Epidermal melanocyte (primary cell): ENCODE measurements around the gene DLGAP1.

Experiments
- DNase-seq: peaks from one replicate; pipeline ENCODE4 v3.0.0; 2011; ENCODE audit warnings: low spot score; ENCODE audit not compliant: insufficient read length

The DLGAP1 gene

DNA sequence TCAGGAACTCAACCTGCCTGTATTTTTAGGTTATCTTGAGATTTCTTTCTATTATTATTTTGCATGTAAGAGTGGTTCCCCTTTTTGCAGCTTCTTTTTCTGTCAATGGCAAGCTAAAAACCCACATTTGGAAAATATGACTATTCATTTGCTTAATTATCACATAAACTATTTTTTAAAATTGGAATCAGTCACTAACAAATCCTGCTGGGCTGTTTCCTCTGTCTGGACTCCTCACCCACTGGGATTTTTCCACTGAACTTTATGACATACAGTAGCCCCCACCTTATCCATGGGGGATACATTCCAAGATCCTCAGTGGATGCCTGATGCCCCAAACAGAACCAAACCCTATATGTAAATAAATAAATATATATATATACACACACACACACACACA is 447.3 kb downstream of the DLGAP1 start:
- DNase-seq, result no peak

DNA sequence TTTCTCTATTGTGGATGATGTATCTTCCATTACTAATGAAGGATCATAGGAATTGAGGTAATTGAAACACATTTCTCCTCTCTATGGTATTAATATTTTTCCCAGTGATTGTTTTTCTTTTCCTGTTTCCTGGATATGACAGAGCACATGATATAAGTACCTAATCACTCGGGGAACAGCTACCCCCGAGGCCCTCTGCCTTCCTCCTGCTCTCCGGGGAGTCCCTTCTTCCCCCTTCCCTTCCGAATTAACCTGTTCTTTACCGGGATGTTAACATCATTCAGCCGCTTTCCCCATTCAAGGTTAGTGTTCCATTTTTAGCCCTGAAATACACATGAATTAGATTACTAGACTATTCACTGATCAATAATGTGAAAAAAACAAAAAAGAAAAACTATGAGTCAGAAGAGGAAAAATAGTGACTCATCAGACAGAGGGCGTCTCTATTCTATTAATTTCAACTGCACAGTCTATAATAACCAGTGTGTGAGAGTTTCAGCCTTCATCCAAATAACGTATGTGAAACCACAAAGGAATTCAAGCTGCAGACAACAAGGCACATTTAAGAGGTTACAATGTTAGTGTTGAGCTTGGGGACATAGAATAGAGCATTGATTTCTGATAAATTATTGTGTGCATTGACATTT is 450.8 kb downstream of the DLGAP1 start:
- DNase-seq, result no peak

DNA sequence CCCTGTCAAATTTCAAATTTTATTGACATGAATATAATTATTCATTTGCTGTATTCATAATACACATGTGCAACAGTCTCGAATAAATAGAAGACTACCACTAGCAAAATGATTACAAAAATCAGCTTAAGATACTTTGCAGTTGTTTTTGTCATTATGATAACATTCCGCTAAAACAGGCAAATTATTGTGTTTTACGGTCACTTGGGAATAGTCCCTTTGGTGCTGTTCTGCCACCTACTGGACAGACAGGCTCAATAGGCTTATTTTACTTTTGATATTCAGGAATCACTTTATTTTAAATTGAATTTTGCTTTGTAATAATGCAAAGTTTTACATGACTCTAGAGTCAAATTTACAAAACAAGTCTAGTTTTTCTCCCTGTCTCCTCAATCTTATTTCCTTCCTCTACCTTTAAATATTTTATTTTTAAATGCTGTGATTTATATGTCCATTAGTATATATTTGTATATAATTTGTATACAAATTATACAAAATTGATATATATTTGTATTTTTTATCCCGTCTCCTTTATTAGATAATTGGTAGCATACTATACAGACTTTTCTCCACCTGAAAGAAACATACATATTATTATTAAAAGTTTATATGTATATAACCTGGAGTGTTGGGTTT is 456.3 kb downstream of the DLGAP1 start:
- DNase-seq, result no peak

DNA sequence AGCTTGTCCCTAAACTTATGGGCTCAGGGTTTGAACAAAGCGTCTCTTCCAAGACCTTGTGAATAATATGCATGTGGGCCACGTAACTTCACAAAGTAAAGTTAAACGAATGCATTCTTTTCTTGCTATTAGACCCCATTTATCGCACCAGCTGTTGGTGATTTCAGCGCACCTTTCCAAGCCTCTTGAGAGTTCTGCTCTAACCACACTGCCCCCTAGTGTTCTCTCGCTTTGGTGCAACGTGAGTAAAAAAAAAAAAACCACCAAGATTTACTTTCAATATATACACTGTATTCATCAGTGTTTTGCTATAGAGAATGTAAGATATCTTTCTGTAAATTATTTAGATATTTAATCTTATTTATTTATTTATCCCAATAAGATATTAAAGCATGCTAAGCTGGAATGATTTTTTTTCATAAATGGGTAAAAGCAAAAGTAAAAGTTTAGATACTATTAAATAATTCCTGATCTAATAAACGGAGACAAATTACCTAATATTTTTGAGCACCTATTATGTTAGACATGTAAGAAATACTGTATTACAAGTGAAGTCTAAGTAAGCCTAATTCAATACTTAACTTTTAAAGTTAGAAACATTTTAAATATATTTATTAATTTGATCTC is 459.5 kb downstream of the DLGAP1 start:
- DNase-seq, result no peak

DNA sequence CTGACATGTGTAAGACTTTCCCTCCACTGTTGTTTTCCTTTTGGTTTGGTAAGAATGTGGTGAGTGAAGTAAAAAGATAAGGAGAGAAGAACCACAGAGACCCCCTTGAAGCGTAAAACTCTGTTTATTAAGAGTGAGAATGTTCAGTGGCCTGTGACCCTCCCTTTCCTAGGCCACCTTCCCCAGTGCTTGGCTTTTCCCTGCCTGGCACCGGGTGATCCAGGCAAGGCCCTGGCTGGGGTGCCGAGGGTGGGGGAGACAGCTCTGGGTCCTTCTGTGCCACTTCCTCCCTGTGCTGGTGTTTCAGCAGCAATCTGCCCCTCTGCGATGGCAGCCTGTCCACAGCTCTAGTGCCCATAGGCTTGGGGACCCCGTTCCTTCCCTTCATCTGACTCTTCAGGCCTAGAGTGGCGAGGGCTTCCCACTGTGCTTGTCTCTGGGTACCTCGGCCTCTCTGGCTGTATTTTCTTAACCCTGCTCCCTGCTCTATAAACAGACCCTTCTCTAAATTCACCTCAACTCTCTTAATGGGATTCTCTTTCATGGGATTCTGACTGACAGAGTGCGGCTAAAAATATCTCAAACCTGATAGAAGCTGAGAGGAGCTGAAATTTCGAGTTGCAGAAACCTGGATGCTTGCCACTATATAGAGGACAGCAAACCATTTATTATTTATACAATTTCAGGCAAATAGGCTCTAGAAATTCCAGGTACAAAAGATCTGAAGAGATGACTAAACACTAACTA is 461.0 kb downstream of the DLGAP1 start:
- no peak for DNase-seq

DNA sequence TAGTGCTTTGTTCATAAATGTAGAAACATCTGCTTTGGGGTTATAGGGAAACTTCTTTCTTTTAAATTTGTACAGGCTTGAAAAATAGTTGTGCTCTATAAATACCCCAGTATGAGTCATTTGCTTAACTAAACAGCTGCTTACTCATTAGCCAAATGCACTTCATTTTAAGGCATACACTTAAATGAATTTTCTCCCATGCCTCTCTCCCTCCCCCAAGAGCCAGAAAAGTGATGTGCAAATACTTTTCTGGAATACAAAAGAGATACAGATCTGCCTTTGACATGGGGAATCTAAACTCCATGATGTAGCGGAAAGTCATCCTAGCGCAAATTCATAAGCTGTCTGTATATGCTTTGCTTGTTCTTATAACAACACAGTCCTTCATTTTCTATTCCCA is 469.4 kb downstream of the DLGAP1 start:
- DNase-seq, result no peak

DNA sequence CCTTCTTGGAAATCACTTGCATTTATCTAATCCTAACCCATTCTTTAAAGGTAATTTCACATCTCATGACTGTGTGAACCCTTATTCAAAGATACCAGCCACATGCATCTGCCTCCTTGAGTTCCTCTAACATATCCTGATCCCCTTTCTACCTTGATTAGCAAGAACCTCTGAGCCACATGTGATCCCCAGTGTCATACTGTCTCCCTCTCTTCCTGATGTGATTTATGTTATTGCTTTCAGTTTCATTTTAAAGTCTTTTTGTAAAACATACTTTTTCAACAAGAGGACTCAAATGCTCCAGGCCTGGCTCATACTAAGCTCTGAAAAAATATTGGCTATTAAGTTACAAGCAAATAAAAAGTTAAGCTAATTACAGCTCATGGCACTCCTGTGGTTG is 470.1 kb downstream of the DLGAP1 start:
- no peak for DNase-seq

DNA sequence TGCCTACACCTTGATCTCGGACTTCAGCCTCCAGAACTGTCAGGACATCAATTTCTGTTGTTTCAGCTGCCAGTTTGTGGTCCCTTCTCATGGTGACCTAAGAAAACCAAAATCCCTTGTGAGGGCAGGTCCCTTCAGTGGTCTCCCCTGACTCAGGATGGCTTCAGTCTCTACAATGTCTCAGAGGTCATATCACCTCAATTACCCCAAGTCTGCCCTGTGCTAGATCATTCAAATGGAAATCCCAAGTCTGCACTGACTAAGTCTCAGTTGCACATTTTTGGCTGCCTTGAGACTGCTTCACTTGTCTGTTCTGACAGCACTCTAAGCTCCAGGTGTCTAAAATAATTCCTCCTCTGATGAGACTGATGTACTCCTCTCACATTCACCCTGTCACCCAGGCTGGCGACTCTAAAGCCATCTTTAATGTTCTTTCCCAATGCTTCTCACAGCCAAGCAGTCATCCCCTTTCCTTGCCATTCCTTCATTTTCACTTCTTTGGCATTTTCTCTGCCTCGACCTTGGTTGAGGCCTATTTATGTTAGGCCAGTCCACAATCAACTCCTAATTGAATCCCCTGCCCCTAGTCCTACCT is 470.8 kb downstream of the DLGAP1 start:
- no peak for DNase-seq

DNA sequence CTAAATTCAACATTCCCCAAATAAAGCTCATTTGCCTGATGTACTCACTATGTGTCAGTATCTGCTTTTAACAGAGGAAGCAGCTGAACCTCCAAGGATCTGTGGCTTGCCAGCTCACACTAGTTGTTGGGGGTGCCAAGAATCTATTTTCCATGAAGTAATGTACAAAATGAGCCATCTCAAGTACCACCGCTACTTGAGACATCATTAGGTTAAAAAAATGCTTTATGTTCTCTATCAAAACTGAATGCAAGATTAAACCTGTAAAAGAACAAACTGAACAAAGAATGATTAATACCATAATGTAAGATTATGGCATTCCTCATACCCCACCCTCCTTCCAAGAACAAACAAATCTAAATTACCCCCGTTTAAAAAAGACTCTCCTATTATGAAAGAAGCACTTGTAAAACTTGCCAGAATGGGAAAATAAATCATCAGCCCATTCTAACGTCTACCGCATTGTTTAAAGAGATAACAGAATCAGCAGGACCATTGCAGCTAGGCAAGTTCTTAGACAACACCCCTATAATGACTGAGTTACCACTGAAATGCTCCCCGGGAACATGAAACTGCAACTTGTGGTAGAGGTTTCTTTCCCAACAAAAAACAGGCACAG is 471.6 kb downstream of the DLGAP1 start:
- DNase-seq, result no peak

DNA sequence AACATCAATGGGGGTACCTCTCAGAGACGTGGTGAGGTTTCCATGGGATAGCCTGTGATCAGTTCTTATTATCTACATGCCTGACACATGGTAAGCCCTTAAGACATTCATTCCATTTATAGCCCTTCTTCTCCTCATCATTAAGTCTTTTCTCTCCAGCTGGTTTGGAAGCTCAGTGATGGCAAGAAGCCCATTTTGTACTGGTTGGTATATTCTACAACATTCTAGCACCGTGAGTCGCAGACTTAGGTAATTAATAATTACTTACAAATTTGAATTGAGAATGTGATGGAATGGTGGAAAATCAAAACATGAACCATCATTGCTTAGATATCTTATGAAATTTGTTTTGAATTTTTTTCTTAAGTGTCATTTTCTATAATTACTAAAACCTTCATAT is 472.6 kb downstream of the DLGAP1 start:
- DNase-seq, result no peak

DNA sequence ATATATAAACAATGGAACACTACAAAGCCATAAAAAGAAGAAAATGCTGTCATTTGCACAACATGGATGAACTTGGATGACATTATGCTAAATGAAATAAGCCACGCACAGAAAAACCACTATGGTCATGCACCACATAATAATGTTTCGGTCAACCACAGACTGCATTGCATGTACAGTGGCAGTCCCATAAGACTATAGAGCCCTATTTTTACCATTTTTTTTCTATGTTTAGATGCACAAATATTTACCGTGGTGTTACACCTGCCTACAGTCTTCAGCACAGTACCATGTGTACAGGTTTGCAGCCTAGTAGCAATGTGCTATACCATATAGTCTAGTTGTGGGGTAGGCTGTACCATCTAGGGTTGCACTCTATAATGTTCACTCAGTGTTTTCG is 476.1 kb downstream of the DLGAP1 start:
- no peak for DNase-seq

DNA sequence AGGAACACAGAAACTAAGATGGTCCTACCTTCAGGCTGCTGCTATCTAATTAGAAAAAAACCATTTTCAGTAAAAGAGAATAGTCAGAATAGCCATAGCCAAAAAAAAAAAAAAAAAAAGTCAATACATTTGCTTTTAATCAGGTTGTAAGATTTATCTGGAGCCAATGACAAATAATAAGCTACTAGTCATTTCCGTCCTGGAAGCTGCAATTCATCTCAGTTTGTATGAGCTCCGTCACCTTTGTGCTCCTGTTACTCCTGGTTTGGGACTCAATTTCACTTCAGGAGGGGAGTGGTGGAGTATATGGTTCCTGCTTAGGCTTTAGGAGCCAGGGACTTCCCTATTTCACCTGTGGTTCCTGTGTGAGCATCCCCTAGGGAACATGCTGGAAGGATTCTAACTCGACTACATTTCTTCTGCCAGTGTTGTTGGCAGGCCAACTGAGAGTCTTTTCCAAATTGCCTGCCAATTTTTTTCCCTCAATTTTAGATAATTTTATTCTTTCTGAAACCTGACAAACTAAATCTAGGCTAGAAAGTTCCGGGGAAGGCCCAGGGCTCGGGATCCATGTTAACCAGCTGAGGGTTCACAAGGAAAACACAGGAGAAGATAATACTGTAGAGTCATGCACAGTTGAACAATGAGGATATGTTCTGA is 481.8 kb downstream of the DLGAP1 start:
- no peak for DNase-seq

DNA sequence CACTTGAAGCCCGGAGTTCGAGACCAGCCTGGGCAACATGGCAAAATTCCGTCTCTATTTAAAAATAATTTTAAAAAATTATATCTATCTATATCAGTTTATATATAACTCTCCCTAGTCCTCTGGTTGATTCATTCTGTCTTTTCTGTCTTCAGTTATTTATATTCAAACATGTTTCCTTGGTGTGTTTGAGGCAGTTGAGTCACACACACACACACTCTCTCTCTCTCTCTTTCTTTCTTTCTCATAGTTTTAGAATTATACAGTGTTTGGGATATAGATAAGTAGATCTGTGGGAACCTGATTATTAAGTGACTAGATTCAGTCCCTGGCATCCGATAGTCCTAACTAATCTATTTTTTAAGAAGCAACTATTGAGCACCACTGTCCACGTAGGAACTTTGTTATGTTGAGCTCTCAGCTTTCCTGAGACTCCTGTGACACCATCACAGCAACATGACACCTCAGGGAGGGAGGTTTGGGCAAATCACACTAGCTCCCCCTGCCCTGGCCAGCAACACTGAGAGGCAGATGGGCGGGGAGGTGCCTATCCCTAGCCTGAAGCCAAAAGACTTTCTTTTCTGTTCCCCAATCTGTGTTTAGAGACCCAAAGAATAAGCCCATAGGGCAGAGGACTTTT is 482.7 kb downstream of the DLGAP1 start:
- DNase-seq, result no peak

DNA sequence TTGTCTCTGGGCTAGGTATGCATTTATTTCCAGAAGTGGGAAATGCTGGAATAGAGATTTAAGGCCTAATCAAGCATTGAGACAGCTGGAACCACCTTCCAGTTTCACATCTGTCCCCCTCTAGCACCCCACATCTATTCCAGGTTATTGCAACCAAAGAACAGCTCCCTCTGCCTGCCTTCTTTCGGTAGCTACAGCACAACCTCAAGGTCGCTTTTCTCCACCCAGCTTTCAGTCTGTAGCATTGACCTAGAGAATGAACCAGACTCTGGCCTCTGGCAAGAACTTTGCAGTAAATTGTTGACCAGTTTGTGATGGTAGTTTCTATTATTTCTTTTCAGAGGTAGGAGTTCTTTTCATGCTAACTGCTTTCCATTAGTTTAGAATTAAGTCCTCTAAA is 484.2 kb downstream of the DLGAP1 start:
- no peak for DNase-seq

DNA sequence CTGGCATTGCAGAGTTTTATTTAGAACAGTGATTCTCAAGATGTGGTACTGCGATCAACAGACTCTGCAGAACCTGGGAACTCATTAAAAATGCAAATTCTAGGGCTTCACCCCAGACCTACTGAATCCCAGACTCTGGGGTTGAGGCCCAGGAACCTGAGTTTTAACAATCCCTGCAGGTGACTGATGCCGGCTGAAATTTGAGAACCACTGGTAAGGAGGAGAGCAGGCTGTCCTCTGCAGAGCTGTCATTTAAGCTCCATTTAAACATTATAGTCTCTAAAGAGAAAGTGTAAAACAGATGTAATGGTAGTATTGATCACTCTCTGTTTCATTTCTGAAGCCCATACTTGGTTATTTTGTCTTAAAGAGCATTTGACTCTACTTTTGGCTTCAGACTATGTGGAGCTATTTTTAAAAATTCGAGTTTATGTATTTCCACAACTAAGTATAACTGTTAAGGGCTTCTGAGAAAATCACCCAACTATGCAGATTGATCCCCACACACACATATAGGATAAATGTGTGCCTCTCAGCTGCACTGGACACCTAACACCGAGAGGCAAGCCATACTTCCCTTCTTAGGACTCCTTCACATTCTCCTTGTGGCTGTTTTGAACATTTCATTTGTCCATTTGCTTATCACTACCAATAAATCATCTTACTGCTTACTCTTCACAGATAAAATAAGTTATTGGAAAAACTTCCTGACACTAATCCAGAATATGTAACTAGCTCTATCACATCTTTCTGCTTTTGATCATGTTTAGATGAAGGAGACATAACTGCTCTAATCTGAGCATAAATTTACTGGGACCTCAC is 487.5 kb downstream of the DLGAP1 start:
- DNase-seq, result no peak

DNA sequence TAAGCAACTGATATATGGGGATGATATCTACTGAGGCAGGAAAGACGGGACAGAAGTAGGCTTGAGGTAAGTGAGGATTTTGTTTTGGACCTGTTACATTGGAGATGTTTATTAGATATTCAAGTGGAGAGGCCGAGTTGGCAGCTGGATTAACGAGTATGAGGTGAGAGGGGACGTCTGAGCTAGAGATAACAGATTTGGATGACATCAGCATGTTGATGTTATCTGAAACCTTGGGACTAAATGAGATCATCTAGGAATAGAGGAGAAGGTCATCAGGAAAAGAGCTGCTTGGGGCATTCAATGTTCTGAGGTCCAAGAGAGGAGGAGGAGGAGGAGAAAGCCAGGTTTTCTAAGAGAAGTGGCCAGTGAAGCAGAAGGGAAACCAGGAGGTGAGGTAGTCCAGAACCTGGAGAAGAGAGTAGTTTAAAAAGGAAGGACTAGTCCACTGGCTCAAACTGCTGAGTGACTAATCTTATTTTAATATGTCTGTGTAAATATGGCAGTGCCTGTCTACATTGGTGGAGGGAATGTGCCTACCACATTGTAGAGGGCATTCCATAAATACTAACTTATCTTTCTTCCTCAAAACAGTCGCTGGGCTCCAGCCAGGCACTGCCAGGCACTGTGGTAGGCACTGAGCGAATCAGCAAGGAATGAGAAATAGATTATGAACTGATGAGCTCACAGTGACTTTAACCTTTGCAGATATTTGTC is 488.3 kb downstream of the DLGAP1 start:
- no peak for DNase-seq

DNA sequence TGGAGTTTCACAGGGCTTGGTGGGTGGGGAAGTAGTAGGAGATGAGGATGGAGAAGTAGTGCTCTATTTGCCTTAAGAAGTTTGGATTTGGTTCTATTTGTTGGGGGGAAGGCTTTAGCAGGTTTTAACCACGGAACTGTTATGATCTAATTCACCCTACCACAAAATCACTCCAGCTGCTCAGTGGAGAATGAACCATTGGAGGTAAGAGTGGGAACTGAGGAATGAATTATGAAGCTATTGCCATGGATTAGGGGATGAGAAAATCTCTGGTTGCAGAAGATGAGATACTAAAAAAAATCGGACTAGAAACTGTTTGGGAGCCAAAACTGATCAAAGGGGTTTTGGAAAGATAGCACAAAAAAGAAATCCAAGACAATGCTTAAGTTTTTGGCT is 488.9 kb downstream of the DLGAP1 start:
- no peak for DNase-seq

DNA sequence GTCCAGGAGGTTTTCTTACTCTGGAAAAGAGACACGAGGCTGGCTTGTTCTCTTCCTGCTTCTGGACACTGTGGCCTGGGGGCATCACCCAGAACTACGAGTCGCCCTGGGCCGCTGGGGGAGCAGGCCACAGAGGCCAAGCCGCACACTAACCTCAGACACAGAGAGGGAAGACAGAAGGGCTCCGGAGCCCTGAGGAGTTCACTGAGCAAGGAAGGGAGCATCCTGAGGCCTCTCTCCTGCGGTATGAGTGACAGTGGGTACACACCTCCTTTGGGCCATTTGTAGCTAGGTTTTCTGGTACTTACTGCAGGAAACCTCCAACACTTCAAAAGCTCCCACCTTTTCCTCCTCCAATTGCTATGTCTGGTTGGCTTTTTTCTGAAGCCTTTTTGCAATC is 494.1 kb downstream of the DLGAP1 start:
- DNase-seq, result no peak

DNA sequence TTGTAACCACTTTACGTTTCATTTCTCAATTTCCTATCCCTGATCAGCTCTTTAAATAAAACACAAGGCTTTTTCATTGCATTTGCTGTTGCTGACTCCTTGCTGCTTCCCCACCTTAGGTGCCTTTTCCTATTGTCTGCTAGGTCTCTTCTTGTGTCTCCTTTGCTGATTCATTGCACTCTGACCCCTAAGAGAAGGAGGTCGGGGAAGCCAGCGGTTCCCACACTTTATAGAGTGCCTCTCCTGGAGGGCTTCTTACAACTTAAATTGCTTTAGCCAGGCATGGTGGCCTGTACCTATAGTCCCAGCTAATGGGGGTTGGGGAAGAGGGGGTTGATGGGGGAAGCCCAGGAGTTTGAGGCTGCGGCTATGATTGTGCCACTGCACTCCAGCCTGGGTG is 495.0 kb downstream of the DLGAP1 start:
- no peak for DNase-seq
